Hematopoietic multipotent progenitor cell (in vitro differentiated cells): ENCODE measurements around the gene FBXO28. TPM values are rescaled to one million over a fixed set of nuclear protein-coding genes. Genes with fewer than 3 reads are reported as not detected.
"Not testable (repeated sequence)": the region's sequence is repeated elsewhere in the genome, so short reads cannot be mapped to it uniquely, and the experiment has no call there.

Experiments used
- DNase-seq, 3 donors: peaks; one replicate each; pipeline ENCODE4 v3.0.0-alpha.2; 2011 to 2015; ENCODE audit warnings: low read depth in 2 of 3, low spot score in 2 of 3
- total RNA-seq: library from RNA; depleted of rRNA; stranded (reverse); fragments of >200 nt; gene quantifications from one replicate; pipeline ENCODE4 v1.2.3, GENCODE V29; 2012

FBXO28 gene, protein sequence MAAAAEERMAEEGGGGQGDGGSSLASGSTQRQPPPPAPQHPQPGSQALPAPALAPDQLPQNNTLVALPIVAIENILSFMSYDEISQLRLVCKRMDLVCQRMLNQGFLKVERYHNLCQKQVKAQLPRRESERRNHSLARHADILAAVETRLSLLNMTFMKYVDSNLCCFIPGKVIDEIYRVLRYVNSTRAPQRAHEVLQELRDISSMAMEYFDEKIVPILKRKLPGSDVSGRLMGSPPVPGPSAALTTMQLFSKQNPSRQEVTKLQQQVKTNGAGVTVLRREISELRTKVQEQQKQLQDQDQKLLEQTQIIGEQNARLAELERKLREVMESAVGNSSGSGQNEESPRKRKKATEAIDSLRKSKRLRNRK
- 17.0 TPM for total RNA-seq

DNA sequence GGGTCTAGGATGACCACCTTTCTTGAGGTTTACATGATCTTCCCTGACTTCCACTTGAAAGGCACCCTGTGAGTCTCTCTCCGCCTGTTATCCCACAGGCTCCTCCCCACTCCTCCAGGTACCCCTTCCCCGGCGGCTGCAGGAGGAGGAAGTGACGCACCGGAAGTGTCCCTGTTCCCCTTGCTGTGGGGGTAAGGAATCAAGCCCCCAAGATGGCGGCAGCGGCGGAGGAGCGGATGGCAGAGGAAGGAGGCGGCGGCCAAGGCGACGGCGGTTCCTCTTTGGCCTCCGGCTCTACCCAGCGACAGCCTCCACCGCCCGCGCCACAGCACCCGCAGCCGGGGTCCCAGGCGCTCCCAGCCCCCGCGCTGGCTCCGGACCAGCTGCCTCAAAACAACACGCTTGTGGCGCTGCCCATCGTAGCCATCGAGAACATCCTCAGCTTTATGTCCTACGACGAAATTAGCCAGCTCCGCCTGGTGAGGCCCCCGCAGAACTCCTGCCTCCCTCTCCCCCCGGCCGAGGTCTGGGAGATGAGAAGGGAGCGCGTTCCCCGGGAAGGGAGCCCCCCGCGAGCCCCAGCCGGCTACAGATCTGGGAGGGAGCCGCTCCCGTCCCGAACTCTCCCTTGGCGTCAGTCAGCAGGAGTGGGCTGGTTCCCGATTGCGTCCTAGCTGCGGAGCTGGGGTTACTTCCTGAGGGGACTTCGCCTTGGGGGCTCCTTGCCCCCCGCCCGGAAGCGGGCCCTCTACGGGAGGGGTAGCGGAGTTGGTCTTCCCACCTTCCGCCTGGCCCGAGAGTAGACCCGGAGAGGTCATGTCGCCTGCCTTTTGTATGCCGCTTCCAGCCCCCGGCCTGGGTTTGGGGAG is at the start of gene FBXO28:
TSS of gene FBXO28 (plus strand) at position 194 of the 869 bp plus-strand sequence. CDS start at position 213, 19 bp downstream.
- DNase-seq: peak; percentile 79 to 97 (median 94)

DNA sequence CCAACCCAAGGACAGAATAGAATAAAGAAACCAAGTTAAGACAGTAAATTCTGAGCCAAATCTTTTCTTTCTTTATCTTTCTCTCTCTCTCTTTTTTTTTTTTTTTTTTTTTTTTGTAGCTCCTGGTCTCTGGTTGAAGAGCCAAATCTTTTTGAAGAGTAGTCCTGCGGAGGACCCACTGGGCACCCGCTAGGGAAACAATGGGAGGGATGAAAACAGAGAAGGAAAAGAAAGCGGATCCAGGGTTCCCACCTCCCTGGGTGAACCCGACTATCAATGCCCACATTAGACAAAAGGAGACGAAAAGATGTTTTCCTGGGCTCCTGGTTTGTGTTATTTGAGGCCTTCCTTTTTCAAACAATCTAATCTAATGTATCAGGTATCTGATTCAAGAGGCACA is 49.8 kb upstream of the FBXO28 start:
- no peak for DNase-seq

DNA sequence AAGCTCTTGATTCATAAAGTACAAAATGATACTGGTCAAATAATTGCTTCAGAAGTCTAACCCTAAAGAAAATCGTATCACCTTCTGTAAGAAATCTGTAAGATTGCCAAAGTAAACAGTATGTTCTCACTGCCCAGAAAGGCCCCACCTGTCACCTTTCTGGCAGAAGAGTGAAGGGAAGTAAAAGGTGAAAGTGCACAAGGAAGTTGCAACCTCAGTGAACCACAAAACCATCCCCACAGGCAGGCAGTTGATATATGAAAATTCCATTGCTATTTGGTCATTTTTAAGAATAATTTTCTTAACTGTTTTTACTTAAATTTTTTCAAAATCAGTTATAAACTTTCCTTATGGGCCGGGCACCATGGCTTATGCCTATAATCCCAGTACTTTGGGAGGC is 48.5 kb upstream of the FBXO28 start:
- no peak for DNase-seq

DNA sequence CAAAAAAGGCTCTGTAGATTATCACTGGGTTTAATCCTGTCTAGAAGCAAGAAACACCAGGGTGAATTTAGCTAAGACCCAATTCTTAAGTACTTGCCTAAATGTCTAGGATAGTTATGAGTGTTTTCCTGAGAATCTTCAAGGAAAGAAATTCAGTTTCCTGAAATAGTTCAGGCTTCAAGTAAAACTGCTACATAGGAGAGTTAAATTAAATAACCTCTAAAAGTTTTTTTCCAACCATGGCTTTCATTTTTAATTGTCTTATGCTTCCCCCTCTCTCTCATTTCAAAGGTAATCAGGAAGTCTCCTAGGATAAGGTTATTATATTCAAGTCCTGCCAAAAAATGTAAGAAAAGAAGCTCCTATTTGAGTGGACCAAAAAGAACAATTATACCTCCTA is 46.7 kb upstream of the FBXO28 start:
- DNase-seq: no peak

DNA sequence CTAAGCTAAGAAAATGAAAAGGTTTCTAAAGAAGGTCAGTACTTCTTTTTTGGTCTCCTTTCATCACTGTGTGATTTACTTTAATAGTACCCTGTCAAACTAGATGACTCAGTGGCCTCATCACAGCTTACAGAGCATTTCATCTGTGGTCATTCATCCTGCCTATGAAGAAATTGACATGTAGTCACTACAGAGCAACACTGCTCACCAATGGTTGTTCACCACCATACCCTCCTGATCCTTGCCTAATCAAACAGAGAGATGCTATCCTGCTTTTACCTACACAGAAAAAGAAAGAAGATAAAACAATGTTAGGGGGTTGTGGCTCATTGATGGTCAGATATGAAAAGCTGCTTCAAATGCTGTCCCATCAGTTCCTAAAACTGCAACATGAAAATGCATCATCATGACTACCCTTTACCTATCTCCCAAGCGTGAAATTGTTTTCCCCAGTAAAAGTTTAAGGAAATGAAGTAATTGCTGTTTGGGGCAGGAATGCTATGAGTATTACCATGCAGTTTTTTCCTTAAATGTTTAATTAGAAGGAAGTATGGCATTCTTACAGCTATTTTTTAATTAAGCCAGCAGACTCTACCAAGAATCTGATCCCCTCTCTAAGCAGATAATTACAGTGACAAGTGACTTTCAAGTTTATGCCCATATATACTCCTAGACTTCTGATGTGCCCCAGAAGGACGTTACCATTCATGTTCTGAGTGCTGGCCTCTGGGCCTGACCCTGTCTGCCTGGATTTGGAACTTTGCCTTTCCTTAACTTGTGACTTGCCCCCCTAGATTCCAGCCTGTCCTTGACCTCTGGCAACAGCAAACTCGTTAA is 46.1 kb upstream of the FBXO28 start:
- no peak for DNase-seq

DNA sequence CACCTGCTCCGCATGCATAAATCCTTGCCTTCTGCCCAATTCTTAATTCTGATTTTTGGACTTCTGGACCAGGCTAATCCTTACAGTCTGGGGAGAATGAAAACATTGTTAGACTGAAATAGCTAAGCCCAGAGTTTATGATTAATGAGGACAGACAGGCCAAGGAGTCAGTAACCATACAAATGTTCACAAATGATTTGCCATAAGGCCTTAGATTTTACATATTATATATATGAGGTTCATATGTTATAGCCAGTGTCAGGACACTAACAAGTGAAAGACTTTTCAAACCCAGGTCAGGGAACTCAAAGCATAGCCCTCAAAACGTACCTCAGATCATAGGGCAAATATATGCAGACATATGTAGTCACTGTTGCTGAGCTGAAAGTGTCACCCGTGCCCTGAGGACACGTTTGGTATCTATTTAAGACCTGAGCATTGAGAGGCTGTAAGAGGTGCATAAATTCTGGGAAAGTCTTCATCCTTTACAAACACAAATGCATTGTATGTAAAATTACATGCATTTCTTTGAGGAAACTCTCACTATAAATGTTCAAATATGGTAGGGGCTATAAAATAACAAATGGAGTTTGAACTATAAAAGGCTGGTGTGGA is 45.3 kb upstream of the FBXO28 start:
- DNase-seq: no peak

DNA sequence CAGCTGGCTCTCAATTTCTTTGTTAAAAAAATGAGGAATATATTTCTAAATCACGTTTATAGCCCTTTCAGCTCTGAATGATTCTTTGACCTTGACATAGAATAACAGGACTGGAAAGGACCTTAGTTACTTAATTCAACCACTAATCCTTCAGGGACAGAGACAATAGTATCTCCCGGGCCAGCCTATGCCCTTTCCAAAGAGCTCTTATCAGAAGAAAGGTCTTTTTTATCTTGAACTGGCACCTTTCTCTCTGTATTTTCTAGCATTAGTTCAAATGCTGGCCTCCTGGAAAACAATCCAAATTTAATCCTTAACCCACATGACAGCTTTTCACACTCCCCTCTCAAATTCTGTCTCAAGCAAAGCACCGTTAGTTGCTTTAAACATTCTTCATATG is 44.8 kb upstream of the FBXO28 start:
- DNase-seq: no peak

DNA sequence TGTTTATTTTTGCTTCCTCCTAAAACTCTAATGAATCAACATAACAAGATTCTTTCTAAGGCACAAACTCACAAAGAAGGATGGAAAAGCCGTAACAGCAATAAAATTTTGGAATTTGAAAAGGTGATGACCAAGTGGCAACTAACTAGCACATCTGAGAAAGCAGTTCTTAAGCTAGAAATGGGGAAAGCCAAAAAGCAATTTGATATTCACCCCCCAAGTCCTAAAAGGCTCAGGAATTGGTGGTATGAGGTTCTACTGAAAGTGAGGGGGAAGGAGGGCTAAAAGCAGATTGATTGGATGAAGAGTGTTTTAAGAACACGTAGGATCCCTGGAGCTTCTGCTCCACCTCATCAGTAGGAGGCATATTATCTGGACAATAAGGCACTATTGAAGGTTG is 43.4 kb upstream of the FBXO28 start:
- DNase-seq: no peak

DNA sequence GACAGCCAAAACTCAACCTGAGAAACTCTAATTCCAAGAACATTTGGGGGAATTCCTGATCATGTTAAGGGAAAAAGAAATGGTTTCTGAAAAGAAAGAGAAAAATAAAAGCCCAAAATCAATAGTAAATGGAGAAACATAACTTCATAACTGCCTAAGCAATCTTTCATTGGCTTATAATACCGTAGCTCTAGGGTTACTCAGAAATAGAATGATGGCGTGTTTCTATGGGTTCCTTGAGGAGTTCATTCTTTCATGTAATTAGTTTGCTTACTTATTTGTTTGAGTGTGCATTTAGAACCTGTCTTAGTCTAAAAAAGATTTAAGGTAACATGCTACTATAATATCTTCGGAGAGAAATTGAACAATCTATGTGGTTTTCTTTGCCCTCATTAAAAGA is 37.5 kb upstream of the FBXO28 start:
- no peak for DNase-seq

DNA sequence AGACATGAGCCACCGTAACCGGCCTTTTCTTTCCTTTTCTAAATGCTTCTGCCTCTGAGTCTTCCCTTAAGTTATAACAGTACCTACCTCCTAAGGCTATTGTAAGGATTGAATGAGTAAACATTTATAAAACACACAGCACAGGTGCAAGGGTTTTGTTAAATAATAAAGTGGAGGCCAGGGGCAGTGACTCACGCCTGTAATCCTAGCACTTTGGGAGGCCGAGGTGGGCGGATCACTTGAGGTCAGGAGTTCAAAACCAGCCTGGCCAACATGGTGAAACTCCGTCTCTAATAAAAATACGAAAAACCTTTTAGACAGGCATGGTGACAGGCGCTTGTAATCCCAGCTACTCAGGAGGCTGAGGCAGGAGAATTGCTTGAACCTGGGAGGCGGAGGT is 34.3 kb upstream of the FBXO28 start:
- DNase-seq: not testable (repeated sequence)

DNA sequence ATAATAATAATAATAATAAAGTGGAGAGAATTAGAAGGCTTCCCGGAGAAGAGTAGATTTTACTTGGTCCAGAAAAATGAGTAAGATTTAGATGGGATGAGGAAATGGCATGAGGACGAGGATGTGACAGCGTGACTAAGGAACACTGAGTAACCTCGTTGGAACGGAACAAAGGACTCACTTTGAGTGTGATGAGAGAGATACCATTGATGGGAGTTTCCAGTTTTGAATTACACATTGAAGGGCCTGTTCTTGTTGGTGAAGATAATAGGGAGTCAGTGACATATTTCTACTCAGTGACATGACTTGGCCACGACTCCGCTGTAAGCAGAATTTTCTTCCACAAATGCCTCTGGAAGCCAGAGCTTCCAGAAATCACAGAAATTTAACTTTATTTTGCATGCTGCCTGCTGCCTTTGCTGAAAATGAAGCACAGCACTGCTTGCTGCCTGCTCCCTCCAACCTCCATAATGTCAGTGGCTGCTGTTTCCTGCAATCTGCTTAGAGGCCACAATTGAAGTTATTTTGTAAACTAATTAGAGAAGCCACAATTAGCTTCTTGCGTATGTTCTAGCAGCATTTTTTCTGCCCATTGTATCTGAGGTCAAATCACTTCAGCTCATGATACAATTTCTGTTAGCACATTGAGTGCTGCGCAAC is 33.7 kb upstream of the FBXO28 start:
- DNase-seq: no peak

DNA sequence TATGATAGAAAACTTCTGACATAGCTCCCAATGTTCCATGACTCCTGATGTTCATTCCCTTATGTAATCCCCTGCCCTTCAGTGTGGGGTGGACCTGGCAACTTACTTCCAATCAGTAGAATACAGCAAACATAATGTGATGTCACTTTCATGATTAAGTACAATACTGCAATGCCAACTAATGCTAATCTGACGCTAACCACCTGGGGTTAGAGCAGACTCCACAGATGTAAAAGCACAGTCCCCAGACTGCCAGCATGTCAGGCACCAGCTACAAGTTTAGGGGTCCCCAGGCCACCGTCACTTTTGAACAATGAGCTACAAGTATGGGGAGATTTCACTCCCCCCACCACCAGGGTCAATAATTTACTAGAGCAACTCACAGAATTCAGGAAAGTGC is 32.3 kb upstream of the FBXO28 start:
- DNase-seq: no peak

DNA sequence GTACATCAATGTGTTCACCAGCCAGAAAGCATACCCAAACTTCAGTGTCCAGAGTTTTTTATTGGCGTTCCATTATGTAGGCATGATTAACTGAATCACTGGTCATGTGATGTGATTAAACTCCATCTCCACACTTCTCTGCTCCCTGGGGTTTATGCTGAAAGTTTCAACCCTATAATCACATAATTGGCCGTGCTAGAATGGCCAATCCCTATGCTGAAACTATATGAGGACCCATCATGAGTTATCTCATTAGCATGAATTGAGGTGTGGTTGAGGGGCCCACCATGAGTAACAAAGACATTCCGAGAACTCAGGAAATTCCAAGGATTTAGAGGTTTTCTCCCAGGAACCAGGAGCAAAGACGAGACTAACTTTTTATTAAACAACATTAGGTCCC is 31.8 kb upstream of the FBXO28 start:
- DNase-seq: no peak

DNA sequence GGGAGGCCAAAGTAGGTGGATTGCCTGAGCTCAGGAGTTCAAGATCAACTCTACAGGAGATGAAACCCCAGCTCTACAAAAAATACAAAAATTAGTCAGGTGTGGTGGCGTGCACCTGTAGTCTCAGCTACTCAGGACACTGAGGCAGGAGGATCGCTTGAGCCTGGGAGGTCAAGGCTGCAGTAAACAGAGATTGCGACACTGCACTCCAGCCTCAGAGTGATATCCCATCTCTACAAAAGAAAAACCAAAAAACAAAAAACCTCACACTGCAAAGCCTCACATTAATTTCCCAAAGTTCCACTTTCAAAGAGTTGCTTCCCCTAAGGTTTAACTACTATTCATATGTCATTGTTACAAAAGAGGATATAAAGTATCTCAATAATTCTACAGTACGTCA is 29.0 kb upstream of the FBXO28 start:
- no peak for DNase-seq

DNA sequence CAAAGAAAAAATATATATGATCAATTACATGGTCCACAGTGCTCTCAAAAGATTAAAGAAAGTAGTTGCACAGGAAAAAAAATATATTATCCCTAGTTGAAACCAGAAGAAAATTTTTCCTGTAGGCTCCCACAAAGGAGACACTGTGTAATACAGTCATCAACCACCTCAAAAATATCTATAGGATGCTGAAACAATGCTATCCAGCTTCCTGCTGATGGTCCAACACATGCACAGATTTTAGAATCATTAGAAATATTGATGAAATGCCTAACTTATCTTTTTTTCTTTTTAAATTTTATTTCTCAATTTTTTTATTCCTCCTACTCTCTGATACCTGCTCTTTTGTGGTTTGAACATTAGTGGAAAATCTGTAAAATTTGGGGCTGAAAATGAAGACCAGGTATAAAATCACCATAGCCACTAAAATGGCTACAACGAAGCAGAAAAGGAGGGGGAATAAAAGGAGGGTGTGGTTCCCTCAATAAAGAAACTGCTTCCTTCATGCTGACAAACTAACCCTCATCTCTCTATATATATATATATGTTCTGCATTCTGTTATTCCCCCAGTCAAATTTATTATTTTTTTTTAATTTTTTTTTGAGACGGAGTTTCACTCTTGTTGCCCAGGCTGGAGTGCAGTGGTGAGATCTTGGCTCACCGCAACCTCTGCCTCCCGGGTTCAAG is 28.3 kb upstream of the FBXO28 start:
- no peak for DNase-seq

DNA sequence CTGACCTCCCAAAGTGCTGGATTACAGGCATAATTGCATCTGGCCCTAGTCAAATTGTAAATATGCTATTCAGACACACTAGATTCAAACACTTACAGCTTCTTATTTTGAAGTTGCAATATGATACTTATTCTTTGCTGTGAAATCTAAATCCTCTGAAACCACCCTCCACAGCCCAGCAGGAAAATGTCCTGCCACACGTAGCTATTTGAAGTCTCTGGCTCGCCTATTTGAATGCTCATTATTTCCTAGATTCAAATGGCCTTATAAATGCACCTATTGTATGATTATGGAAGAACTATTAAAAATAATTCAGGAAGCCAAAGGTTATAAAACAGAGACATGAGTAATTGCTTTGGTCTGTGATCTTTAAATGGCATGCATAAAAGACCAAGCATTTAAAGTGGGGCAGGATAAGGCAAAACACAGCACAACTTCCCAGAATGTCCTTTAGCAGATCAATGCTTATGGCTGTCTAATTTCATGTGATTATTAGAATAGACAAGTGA is 26.6 kb upstream of the FBXO28 start:
- DNase-seq: no peak

DNA sequence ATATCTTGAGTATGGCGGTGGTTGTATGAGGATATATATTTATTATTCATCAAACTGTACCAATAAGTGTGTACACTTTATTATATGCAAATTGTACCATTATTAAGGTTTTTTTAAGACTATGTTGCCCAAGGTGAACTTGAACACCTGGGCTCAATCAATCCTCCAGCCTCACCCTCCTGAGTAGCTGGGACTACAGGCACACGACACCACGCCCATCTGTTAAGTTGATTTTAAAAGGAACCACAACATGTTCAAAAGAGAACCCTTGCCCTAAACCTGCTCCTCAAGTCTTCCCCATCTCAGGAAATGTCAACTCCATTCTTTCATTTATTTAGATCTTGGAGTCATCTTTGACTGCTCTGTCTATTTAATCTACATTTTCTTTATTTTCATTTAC is 24.3 kb upstream of the FBXO28 start:
- DNase-seq: no peak

DNA sequence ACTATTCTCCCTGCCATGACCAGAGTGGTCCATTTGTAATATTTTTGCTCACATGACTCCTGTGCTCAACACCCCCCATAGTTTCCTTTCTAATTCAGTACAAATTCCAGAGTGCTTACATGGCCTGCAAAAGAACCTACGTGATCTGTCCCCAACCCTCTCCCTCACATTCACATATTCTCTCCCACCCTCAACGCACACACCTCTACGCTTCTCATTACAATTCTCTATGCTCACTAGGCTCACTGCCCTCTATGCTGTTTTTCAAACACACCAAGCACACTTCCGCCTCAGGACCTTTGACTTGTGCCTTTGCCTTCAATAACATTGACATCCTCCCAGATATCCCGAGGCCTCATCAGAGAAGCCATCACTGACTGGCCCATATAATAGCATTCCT is 23.8 kb upstream of the FBXO28 start:
- DNase-seq: no peak

DNA sequence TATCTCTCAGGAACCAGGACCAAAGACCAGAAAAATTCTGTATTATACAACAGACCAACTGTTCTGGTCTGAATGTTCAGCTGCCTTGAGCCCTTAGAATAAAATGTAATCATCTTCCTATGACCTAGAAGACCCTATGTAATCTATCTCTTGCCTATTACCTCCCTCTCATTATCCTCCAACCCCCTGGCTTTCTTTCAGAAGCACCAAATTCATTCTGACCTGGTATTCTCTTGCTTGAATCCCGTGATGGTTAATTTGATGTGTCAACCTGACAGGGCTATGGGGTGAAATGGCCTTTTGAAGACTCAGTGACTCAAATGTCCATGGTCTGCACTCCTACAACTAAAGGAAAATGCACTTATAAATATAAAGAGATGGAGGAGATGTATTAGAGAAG is 21.8 kb upstream of the FBXO28 start:
- no peak for DNase-seq
